GM12891 (cell line): Measurements from ENCODE around the gene GSTCD.

Experiments used
- PAX5 ChIP-seq: IDR thresholded peaks from 2 replicates; pipeline ENCODE4 v1.6.1; 2011; ENCODE audit warnings: low read length, moderate library complexity, mild to moderate bottlenecking; ENCODE audit not compliant: insufficient read depth, severe bottlenecking
- POLR2A ChIP-seq: IDR thresholded peaks from 2 replicates; pipeline ENCODE4 v1.6.1; 2011; ENCODE audit warnings: low read depth, low read length, control low read depth
- POLR2AphosphoS5 ChIP-seq: IDR thresholded peaks from 2 replicates; pipeline ENCODE4 v1.6.1; 2011; ENCODE audit warnings: low read depth, low read length, control low read depth
- POU2F2 ChIP-seq: IDR thresholded peaks from 2 replicates; pipeline ENCODE4 v1.6.1; 2011; ENCODE audit warnings: low read depth, mild to moderate bottlenecking, control low read depth, low read length, moderate library complexity
- SPI1 ChIP-seq: IDR thresholded peaks from 2 replicates; pipeline ENCODE4 v1.6.1; 2011; ENCODE audit warnings: low read depth, low read length, control low read depth
- TAF1 ChIP-seq: IDR thresholded peaks from 2 replicates; pipeline ENCODE4 v1.6.1; 2011; ENCODE audit warnings: low read depth, low read length, control low read depth

- TF ChIP-seq POLR2A (no peak), TAF1 (no peak), POLR2AphosphoS5 (no peak), POU2F2 (no peak), SPI1 (no peak), PAX5 (no peak)
These were observed 107.1 kb downstream of the GSTCD start for GRCh38 chr4:105815701-105816100.
